ENCODE measurements around the gene PRDM16.
"Not testable (repeated sequence)": the region's sequence is repeated elsewhere in the genome, so short reads cannot be mapped to it uniquely, and the experiment has no call there.

Gene PRDM16

GRCh38 chr1:3234956-3235355 lies 166.0 kb downstream of the PRDM16 start:
- DNase-seq: no peak
- in situ Hi-C loops (cut with HindIII; ENCODE audit: low pct_ligation_motif_present, low pct_unique_long_range_greater_than_20kb, low sequenced_read_pairs): no loop called here

DNA sequence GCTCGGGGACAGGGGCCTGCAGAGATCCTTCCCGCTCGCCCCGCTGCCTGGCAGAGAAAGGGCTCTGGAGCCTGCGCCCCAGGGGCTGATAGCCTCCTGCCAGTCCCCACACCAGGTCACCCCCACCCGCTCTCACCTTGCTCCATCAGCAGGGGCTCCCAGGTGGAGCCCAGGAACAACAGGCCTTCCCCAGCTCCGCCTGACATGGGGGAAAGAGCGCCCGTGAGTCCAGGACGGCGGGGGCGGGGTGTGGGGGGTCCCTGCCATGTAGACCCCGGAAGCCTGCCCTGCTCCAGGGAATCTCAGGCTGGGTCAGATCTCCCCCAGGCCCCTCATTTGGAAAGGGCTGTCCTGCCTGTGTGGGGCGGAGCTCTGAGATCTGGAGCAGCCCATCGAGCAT lies 166.5 kb downstream of the PRDM16 start:
- no peak for DNase-seq
- in situ Hi-C loops (cut with HindIII; ENCODE audit: low pct_ligation_motif_present, low pct_unique_long_range_greater_than_20kb, low sequenced_read_pairs): no loop called here

- DNase-seq: no peak
- in situ Hi-C loops (cut with HindIII; ENCODE audit: low pct_ligation_motif_present, low pct_unique_long_range_greater_than_20kb, low sequenced_read_pairs): no loop called here
Measured at GRCh38 chr1:3236361-3236760, 167.4 kb downstream of the PRDM16 start.

DNA sequence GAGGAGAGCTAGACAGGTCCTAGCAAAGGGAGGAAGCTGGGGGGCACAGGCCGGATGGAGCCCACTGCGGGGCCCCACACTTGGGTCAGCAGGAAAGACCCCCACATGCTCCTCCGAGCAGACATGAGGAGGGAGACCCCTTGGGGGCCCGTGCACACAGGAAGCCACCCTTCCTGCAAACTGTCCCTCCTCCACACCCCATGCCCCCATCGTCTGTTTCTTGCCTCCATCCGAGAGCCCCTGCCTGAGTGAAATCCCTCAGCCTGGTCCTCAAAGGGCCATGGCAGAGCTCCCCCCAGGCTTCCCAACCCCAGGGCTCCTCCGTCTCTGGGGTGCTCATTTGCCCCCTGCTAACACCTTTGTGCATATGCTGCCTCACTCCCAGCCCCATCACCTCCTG lies 168.0 kb downstream of the PRDM16 start:
- in situ Hi-C loops (cut with HindIII; ENCODE audit: low pct_ligation_motif_present, low pct_unique_long_range_greater_than_20kb, low sequenced_read_pairs): no loop called here
- DNase-seq: no peak

- in situ Hi-C loops (cut with HindIII; ENCODE audit: low pct_ligation_motif_present, low pct_unique_long_range_greater_than_20kb, low sequenced_read_pairs): no loop called here
- no peak for DNase-seq
Measured at GRCh38 chr1:3237570-3237969, 168.6 kb downstream of the PRDM16 start.

DNA sequence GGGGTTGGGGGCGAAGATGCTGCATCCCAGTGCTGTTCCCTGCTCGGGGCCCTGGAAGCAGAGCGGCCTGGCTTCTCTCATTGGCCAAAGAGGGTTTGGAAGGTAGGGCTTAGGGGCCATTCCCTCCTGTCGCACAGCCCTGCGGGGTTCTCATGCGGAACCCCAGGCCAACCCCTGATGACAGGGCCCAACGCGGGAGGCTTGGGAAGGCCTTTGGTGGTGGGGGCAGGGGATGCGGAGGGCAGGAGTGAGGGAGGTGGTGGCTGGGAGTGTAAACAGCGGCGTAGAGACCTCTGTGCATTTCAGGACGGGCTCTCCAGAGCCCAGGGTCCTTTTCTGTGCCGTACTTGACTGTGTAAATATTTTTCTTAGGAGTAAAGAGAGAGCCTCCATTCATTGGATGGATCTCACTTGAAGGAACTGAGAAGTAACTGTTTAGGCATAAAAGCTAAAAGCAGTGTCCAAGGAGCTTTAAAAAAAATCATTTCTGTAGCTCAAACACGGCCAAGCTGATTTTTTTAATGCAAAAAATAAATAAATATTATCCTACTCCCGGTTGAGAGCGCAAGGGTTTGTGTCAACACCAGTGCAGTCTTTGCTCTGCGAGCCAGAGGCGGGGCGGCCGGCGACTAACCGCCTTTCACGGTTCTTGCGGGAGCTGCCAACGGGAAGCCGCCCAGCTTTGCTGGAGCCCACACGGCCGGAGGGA lies 169.1 kb downstream of the PRDM16 start:
- DNase-seq: no peak
- in situ Hi-C loops (cut with HindIII; ENCODE audit: low pct_ligation_motif_present, low pct_unique_long_range_greater_than_20kb, low sequenced_read_pairs): no loop called here

DNA sequence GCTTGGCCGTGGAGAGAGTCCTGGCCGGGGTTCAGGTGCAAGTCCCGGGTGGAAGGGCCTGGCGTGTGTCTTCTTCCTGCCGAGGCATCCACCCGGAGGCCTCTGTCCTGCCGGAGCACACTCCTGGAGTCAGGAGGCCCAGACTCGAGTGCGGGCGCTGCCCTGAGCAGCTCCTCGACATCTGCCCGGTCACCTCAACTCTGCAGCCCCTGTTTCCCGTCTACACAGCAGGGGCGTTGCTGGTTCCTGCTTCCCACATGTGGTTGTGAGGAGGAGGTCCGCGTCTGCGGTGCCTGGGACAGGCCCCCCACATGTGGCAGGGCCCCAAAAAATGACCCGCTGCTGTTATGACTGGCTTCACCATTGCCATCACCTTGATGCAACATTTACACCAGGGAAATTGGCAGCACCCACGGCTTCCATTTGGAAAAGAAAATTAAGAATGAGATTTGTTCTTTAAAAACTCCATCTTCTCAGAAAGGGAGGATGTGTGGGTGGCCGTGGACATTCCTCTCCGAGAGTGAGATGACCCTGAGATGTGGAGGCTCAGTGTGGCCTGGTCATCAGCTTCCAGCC lies 169.8 kb downstream of the PRDM16 start:
- in situ Hi-C loops (cut with HindIII; ENCODE audit: low pct_ligation_motif_present, low pct_unique_long_range_greater_than_20kb, low sequenced_read_pairs): no loop called here
- no peak for DNase-seq

DNA sequence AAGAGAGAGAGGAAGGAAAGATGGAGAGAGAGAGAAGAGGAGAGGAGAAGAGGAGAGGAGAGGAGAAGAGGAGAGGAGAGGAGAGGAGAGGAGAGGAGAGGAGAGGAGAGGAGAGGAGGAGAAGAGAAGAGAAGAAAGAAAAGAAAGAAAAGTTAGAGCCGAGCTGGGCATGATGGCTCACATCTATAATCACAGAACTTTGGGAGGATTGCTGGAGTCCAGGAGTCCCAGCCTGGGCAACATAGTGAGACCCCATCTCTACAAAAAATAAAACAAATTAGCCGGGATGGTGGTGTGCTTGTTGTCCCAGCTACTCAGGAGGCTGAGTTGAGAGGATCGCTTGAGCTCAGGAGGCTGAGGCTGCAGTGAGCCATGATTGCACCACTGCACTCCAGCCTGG lies 171.0 kb downstream of the PRDM16 start:
- in situ Hi-C loops (cut with HindIII; ENCODE audit: low pct_ligation_motif_present, low pct_unique_long_range_greater_than_20kb, low sequenced_read_pairs); DNase-seq: not testable (repeated sequence)

GRCh38 chr1:3240524-3241235 lies 171.7 kb downstream of the PRDM16 start:
- in situ Hi-C loops (cut with HindIII; ENCODE audit: low pct_ligation_motif_present, low pct_unique_long_range_greater_than_20kb, low sequenced_read_pairs): no loop called here

GRCh38 chr1:3241236-3241550 lies 172.2 kb downstream of the PRDM16 start:
- in situ Hi-C loops (cut with HindIII; ENCODE audit: low pct_ligation_motif_present, low pct_unique_long_range_greater_than_20kb, low sequenced_read_pairs): no loop called here
- DNase-seq: no peak

More at GRCh38 chr1:3240524-3241235, 171.7 kb downstream of the PRDM16 start:
- DNase-seq: no peak

- no peak for DNase-seq
- in situ Hi-C loops (cut with HindIII; ENCODE audit: low pct_ligation_motif_present, low pct_unique_long_range_greater_than_20kb, low sequenced_read_pairs): no loop called here
Measured at GRCh38 chr1:3241673-3242407, 172.8 kb downstream of the PRDM16 start.

DNA sequence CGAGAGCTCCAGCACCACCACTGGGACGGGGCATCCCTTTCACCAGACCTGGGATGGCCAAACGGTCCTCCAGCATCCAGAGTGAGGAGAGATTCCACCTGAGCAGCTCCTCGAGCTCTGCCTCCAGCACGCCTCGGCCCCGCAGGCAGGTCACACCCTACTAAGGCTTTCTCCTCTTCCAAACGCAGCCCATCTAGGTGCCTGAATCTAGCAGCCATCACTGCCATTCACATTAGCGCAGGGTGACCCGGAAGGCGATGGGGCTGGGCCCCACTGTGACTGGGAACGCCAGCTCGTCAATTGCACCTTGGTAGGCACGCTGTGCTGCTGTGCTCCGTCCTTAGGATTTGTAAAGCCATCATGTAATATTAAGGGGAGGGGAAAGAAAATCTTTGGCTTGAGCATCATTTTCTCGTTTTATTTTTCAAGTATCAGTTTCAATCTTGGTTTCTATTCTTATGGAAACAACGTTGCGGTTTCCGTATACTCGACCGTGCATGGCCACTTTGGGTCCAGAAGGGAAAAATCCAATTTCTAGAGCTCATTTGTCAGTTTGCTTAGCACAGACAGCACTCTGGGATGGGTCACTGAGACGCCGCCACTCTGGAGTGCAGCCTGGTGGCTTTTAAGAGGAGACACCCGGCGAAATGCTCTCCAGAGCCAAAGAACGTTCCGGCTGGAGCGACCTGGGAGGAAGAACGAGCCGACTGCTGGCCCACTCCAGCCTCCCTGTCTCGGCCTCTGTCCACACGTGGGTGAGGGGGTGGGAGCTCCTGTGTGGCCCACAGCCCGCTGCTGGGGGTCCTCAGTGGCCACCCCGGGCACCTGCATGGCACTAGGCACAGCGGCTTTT lies 173.6 kb downstream of the PRDM16 start:
- DNase-seq: no peak
- in situ Hi-C loops (cut with HindIII; ENCODE audit: low pct_ligation_motif_present, low pct_unique_long_range_greater_than_20kb, low sequenced_read_pairs): no loop called here

DNA sequence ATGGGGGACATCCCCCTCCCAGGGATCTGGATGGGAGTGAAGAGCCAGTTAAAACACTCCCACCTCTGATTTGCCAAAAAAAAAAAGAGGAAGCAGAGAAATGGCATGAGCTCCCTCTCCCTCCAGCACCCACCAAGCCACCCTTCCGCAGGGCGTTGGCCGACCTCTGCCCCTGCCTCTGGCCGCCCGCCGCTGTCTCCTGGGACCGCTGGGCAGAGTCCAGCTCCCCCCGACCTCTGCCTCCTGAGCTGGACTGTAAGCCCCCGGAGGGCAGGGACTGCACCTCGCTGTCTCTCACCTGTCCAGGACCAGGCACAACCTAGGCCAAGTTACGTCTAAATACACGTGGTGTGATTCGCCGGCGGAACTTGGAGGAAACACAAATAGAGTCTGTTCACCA lies 174.3 kb downstream of the PRDM16 start:
- DNase-seq: no peak
- in situ Hi-C loops (cut with HindIII; ENCODE audit: low pct_ligation_motif_present, low pct_unique_long_range_greater_than_20kb, low sequenced_read_pairs): no loop called here

DNA sequence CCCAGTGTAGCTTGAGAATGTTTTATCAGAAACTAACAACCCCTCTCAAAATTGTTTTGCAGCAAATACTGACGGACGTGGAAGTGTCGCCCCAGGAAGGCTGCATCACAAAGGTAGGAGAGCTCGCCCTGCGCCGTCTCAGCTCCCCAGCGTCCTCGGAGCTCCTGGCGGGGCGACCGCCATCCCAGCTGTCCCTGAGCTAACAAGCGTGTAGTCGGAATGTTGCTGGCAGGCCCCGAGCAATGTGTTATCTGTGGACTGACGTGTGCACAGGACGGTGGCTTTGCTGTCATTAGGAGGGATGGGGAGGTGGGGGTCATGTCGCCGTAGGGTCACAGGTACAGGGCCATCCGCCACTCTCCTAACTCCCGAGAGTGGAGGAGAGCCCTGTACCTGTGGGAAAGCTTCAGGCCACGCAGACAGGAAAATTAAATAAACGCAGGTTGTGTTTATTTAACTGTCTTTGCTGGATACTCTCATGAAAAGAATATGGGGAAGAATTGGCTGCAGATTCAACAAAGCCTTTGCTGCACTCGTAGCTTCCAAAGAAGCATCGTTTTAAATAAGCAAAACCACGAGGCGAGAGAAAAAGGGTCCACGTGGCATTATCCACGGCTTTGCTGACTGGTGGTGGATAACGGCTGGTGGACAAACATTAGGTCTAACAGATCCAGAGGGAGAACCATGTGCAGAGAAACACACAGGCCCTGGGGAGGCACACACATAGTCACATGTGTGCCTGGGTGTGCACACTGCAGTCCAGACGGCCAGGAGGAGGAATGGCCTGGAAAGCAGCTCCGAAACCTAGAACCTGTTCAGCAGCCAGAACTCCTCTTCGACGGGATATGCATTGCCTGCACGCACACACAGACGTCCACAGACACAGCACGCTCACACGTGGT lies 175.3 kb downstream of the PRDM16 start:
- no peak for DNase-seq
- in situ Hi-C loops (cut with HindIII; ENCODE audit: low pct_ligation_motif_present, low pct_unique_long_range_greater_than_20kb, low sequenced_read_pairs): no loop called here

DNA sequence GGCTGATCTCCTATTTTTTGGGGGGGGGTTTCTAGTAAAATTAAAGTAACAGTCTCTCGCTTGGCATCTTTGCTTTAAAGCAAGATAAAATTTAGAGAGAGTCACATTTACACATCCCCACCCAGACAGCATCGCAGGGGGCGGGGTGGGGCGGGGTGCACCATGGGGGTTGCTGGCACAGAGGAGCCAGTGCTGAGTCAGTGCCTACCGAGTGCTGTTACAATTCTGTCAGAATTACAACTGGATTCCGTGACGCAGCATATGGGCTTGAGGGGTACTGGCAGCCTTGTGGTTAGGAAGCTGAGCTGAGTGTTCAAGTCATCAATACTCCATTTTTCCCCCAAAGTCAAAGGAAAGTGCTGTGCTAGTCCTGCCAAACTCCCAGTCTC lies 175.9 kb downstream of the PRDM16 start:
- in situ Hi-C loops (cut with HindIII; ENCODE audit: low pct_ligation_motif_present, low pct_unique_long_range_greater_than_20kb, low sequenced_read_pairs): no loop called here
- no peak for DNase-seq

DNA sequence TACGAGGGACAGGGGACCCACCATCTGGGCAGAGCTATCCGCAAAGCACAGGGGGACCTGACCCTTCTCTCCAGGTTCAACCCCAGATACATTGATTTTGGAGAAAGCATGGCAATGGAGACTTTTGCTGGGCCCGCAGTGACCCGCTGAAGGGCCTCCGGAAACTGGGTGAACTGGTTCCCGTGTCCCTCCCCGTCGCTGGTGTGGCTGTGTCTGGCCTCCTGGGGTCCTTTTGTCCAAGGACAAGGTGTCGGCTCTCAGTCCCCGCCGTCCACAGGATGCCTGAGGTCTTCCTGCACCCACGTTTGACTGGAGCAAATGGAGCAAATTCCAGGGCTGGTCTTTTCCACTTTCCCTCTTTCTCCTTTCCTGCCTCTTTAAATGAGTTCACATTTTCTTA lies 176.3 kb downstream of the PRDM16 start:
- no peak for DNase-seq
- in situ Hi-C loops (cut with HindIII; ENCODE audit: low pct_ligation_motif_present, low pct_unique_long_range_greater_than_20kb, low sequenced_read_pairs): no loop called here

DNA sequence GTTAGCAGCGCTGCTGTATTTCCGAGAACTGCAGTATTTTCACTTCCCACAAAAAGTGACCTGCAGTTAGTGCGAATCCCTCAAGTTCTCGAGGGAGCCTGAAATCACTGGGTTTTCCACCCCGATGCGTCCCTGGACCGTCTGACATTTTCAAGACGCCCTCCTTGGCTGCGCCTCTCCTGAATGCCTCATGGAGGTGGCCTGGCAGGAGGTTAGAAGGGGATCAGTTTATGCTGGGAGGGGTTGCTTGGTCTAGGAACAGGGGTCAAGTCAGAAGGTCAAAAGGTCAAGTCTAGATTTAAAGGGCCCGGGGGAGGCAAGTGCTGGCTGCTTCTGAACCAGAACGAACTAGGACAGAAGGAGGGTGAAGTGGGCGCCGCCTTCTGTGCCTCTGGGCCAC lies 176.8 kb downstream of the PRDM16 start:
- no peak for DNase-seq
- in situ Hi-C loops (cut with HindIII; ENCODE audit: low pct_ligation_motif_present, low pct_unique_long_range_greater_than_20kb, low sequenced_read_pairs): no loop called here

DNA sequence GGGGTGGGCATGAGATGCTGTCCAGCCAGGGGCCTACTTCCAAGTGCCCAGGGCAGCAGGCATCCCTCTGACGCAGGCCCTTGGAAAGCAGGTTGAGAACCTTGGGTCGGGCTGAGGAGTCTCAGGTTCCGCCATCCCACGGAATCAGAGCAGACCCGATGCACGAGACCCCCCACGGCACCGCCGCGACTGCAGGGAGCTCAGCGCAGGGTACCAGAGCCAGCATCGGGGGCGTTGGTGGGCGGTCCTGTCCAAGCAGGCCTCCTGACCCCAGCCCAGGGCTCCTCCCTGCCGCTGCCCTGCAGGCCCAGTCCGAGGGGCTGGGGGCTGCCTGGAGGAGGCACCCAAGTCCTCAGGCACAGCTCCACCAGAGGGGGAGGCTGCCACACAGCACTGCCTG lies 177.2 kb downstream of the PRDM16 start:
- DNase-seq: no peak
- in situ Hi-C loops (cut with HindIII; ENCODE audit: low pct_ligation_motif_present, low pct_unique_long_range_greater_than_20kb, low sequenced_read_pairs): no loop called here

All from ACHN (cell line).